OCI-LY3 (cell line): ENCODE data around the gene LYSET.

ENCODE experiments used
- H2AFZ ChIP-seq: fragments of 200-600, 300-600 bp; shearing (Covaris generic); 2 replicates; pipeline ENCODE4 v1.6.0; 2014; ENCODE audit warnings: antibody characterized with exemption, low read depth, low read length
- H3K27ac ChIP-seq: fragments of 200-600, 300-600 bp; sonication (generic); 2 replicates; pipeline ENCODE4 v1.5.1; 2014; ENCODE audit warnings: mild to moderate bottlenecking, low read length, moderate library complexity, mixed read lengths
- H3K27me3 ChIP-seq: fragments of 200-600, 300-600 bp; sonication (generic); 2 replicates; pipeline ENCODE4 v1.6.1; 2014; ENCODE audit warnings: low read depth, low read length, mixed read lengths
- H3K36me3 ChIP-seq: fragments of 200-600, 300-600 bp; sonication (generic); replicated peaks from 2 replicates; pipeline ENCODE3; 2014; ENCODE audit warnings: low read depth, low read length, mixed read lengths
- H3K4me1 ChIP-seq: fragments of 300-600, 200-600 bp; sonication (generic); 2 replicates; pipeline ENCODE4 v1.6.1; 2014; ENCODE audit warnings: low read length, mixed read lengths
- H3K4me2 ChIP-seq: fragments of 200-600, 300-600 bp; sonication (generic); 2 replicates; pipeline ENCODE4 v1.6.1; 2014; ENCODE audit warnings: low read length, mixed read lengths
- H3K4me3 ChIP-seq: fragments of 300-600, 200-600 bp; sonication (generic); 2 replicates; pipeline ENCODE4 v1.5.1; 2014; ENCODE audit warnings: antibody characterized with exemption, mild to moderate bottlenecking, low read length, moderate library complexity
- H3K79me2 ChIP-seq: fragments of 300-600, 200-600 bp; shearing (Covaris generic); 2 replicates; pipeline ENCODE4 v1.6.1; 2014; ENCODE audit warnings: mild to moderate bottlenecking, low read length, mixed read lengths
- H3K9ac ChIP-seq: fragments of 300-600, 200-600 bp; shearing (Covaris generic); 2 replicates; pipeline ENCODE4 v1.6.0; 2014; ENCODE audit warnings: mild to moderate bottlenecking, low read length, moderate library complexity
- H3K9me3 ChIP-seq: fragments of 200-600, 300-600 bp; shearing (Covaris generic); 2 replicates; pipeline ENCODE4 v1.6.1; 2014; ENCODE audit warnings: low read length, mixed read lengths; ENCODE audit not compliant: insufficient read depth
- H4K20me1 ChIP-seq: fragments of 200-600, 300-600 bp; sonication (generic); 2 replicates; pipeline ENCODE4 v1.6.1; 2016; ENCODE audit warnings: low read length, mixed read lengths; ENCODE audit not compliant: insufficient read depth
- EZH2phosphoT487 ChIP-seq: fragments of 200-600 bp; shearing (Covaris generic); IDR thresholded peaks from 2 replicates; pipeline ENCODE4 v1.6.1; 2018; ENCODE audit warnings: antibody characterized with exemption, mixed run types, low read depth
- TF ChIP-seq, protein P1 (sequence below): fragments of 200-600, 300-600 bp; sonication (generic); IDR thresholded peaks from 2 replicates; pipeline ENCODE4 v1.5.1; 2014; ENCODE audit warnings: antibody characterized with exemption, low read length, low read depth

Gene LYSET

GRCh38 chr14:93206793-93207467, 21.8 kb downstream of the LYSET start, which contains the start of the genes GON7 and UBR7:
TSS of gene GON7 (minus strand) at chr14:93207065. CDS start at chr14:93207037, 28 bp downstream.
TSS of gene UBR7 (plus strand) at chr14:93207256. CDS start at chr14:93207292, 36 bp downstream.
- H4K20me1 ChIP-seq: no peaks in the 10 kb centered on the region
- peak within 1 kb of the TSS; percentile 77 for H3K9ac ChIP-seq
- TF ChIP-seq, protein P1, sequence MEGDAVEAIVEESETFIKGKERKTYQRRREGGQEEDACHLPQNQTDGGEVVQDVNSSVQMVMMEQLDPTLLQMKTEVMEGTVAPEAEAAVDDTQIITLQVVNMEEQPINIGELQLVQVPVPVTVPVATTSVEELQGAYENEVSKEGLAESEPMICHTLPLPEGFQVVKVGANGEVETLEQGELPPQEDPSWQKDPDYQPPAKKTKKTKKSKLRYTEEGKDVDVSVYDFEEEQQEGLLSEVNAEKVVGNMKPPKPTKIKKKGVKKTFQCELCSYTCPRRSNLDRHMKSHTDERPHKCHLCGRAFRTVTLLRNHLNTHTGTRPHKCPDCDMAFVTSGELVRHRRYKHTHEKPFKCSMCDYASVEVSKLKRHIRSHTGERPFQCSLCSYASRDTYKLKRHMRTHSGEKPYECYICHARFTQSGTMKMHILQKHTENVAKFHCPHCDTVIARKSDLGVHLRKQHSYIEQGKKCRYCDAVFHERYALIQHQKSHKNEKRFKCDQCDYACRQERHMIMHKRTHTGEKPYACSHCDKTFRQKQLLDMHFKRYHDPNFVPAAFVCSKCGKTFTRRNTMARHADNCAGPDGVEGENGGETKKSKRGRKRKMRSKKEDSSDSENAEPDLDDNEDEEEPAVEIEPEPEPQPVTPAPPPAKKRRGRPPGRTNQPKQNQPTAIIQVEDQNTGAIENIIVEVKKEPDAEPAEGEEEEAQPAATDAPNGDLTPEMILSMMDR: no peak; the same call in 1 of the 2 replicates
- TF ChIP-seq EZH2phosphoT487: no peak
- peak within 1 kb of the TSS; percentile 77 for H3K4me2 ChIP-seq
- H3K27ac ChIP-seq: peak within 1 kb of the TSS; percentile 57
- peaks cover 33% of the 10 kb centered on the region for H3K4me1 ChIP-seq
- H3K9me3 ChIP-seq: no peaks in the 10 kb centered on the region
- peaks cover 64% of the 10 kb centered on the region for H3K79me2 ChIP-seq
- peaks cover 12% of the 10 kb centered on the region for H3K36me3 ChIP-seq
- H2AFZ ChIP-seq: peak within 1 kb of the TSS; percentile 75; the same call in 1 of the 2 replicates
- H3K27me3 ChIP-seq: no peaks in the 10 kb centered on the region
- peak within 1 kb of the TSS; percentile 90 for H3K4me3 ChIP-seq

GRCh38 chr14:93207468-93208308, 22.6 kb downstream of the LYSET start:
- H3K4me1 ChIP-seq: peaks cover 40% of the 10 kb centered on the region
- peak overlapping the region; percentile 77 for H3K4me2 ChIP-seq
- TF ChIP-seq EZH2phosphoT487: no peak
- TF ChIP-seq, protein P1: peak; percentile 59
- H3K27ac ChIP-seq: 0 out of 2 replicates have a peak overlapping the region, but pooled peaks have one; percentile 18
- no peaks in the 10 kb centered on the region for H3K27me3 ChIP-seq
- H4K20me1 ChIP-seq: 0 out of 2 replicates have a peak, but pooled peaks cover 1% of the 10 kb centered on the region
- peak overlapping the region; percentile 76 for H3K9ac ChIP-seq
- H3K79me2 ChIP-seq: peaks cover 62% of the 10 kb centered on the region
- H2AFZ ChIP-seq: peak overlapping the region; percentile 49; the same call in 1 of the 2 replicates
- H3K36me3 ChIP-seq: peaks cover 12% of the 10 kb centered on the region
- H3K4me3 ChIP-seq: peak overlapping the region; percentile 90
- no peaks in the 10 kb centered on the region for H3K9me3 ChIP-seq

DNA sequence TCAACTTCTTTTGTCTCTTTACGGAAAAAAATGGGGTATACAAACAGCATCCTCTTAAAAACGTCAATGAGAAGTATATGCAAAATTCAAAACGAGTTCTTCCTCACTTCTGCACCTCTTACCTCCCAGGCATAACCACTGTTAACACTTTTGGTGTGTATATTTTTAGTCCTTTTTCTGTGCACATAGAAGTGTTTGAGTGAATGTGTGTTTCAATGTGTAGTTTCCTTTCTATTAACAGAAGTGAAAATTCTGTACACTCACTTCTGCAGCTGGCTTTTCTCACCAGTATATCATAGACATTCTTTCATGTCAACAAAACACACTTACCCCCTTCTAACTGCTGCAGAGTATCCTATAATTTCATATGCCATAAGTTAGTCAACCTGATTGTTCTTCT, 27.3 kb downstream of the LYSET start:
- H4K20me1 ChIP-seq: 0 out of 2 replicates have a peak, but pooled peaks cover 3% of the 10 kb centered on the region
- H3K27me3 ChIP-seq: no peaks in the 10 kb centered on the region
- H3K9ac ChIP-seq: no peak overlapping the region
- no peaks in the 10 kb centered on the region for H3K9me3 ChIP-seq
- TF ChIP-seq EZH2phosphoT487: no peak
- TF ChIP-seq, protein P1: no peak
- H3K79me2 ChIP-seq: peaks cover 18% of the 10 kb centered on the region
- H3K4me1 ChIP-seq: peaks cover 33% of the 10 kb centered on the region
- H3K4me2 ChIP-seq: peak overlapping the region; percentile 40; the same call in 1 of the 2 replicates
- peaks cover 9% of the 10 kb centered on the region for H3K36me3 ChIP-seq
- no peak overlapping the region for H2AFZ ChIP-seq
- H3K4me3 ChIP-seq: no peak overlapping the region
- H3K27ac ChIP-seq: peak overlapping the region; percentile 64

DNA sequence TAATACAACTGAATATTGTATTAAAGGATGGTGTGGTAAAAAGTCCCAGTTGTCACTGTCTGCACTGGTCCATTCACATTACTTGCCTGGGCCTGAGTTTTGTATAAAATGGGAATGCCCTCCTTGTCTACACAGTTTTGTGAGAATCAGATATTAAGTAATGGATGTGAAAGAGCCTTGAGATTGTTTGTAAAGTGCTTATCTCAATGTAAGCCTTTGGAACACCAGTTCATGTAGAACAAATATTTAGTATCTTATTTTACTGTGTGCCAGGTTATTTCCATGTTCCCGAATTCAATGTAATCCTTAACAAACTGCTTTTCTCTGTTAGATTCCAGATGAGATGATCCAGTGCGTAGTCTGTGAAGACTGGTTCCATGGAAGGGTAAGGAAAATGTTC, 29.5 kb downstream of the LYSET start:
- Histone ChIP-seq H2AFZ (no peak overlapping the region), H3K36me3 (peaks cover 12% of the 10 kb centered on the region), H3K79me2 (no peaks in the 10 kb centered on the region), H4K20me1 (0 out of 2 replicates have a peak, but pooled peaks cover 3% of the 10 kb centered on the region), H3K27me3 (no peaks in the 10 kb centered on the region), H3K4me2 (no peak overlapping the region), H3K27ac (no peak overlapping the region), H3K9me3 (no peaks in the 10 kb centered on the region), H3K4me3 (no peak overlapping the region), H3K9ac (no peak overlapping the region), H3K4me1 (peaks cover 22% of the 10 kb centered on the region)
- no peak for TF ChIP-seq EZH2phosphoT487
